H1 (cell line): ENCODE measurements around the gene FCGBP. TPM values are rescaled to one million over a fixed set of nuclear protein-coding genes. Genes with fewer than 3 reads are reported as not detected.

Source experiments
- CTCF ChIA-PET: fragments of 300-600 bp; sonication (Branson Sonifier 250); formaldehyde crosslinking; loops from one replicate; lab custom pipeline; 2021; ENCODE audit not compliant: partially characterized antibody; lab: Charles Lee
- POLR2A ChIA-PET: fragments of 300-600 bp; sonication (Branson Sonifier 250); formaldehyde crosslinking; loops from one replicate; lab custom pipeline; 2021; ENCODE audit warnings: inconsistent platforms; ENCODE audit not compliant: partially characterized antibody; lab: Charles Lee
- DNase-seq, 2 experiments: peaks; one replicate each; pipeline versions ENCODE4 v3.0.0 to v3.0.0-alpha.2; 2010 to 2022; ENCODE audit warnings: low spot score in 2 of 2, low read depth in 1 of 2, mixed read lengths in 1 of 2
- FAIRE-seq: peaks from 2 replicates; lab custom pipeline; 2011; peaks lifted over from hg19 to GRCh38; lab: Jason Lieb, UNC
- H2AFZ ChIP-seq: 2 replicates; pipeline ENCODE4 v1.8.1; 2012; ENCODE audit warnings: low read length, inconsistent platforms
- H2AK5ac ChIP-seq: 2 replicates; pipeline ENCODE4 v1.6.1; 2013; ENCODE audit warnings: low read depth, low read length
- H2BK120ac ChIP-seq: replicated peaks from 2 replicates; pipeline ENCODE3; 2013; ENCODE audit warnings: low read depth, low read length, inconsistent platforms
- H2BK12ac ChIP-seq: 2 replicates; pipeline ENCODE4 v1.6.1; 2013; ENCODE audit warnings: low read depth, low read length
- H2BK15ac ChIP-seq: 2 replicates; pipeline ENCODE4 v1.6.1; 2013; ENCODE audit warnings: low read length
- H2BK20ac ChIP-seq: 2 replicates; pipeline ENCODE4 v1.6.1; 2013; ENCODE audit warnings: low read length
- H2BK5ac ChIP-seq: 2 replicates; pipeline ENCODE4 v1.6.1; 2013; ENCODE audit warnings: low read depth, low read length
- H3K14ac ChIP-seq: 2 replicates; pipeline ENCODE4 v1.6.1; 2013; ENCODE audit warnings: inconsistent platforms; ENCODE audit not compliant: insufficient read length
- H3K18ac ChIP-seq: 2 replicates; pipeline ENCODE4 v1.6.1; 2013; ENCODE audit warnings: low read length; ENCODE audit errors: extremely low read depth
- H3K23ac ChIP-seq: 2 replicates; pipeline ENCODE4 v1.6.1; 2013; ENCODE audit warnings: inconsistent platforms; ENCODE audit not compliant: insufficient read length
- H3K23me2 ChIP-seq: 2 replicates; pipeline ENCODE4 v1.6.1; 2013; ENCODE audit warnings: low read depth, low read length
- H3K27ac ChIP-seq: 2 replicates; pipeline ENCODE4 v1.6.1; 2011; ENCODE audit warnings: low read depth, low read length, inconsistent platforms
- H3K27me3 ChIP-seq, 4 experiments: replicated peaks in 1 of 4; 1 replicate in 1 of 4; 2 replicates in 3 of 4; pipeline versions ENCODE4 v1.6.1 to v1.8.1; 2011 to 2013; ENCODE audit warnings: low read length in 3 of 4, mild to moderate bottlenecking in 3 of 4, inconsistent platforms in 2 of 4, mixed read lengths in 2 of 4, moderate library complexity in 1 of 4; ENCODE audit not compliant: control insufficient read depth in 3 of 4, insufficient read depth in 3 of 4; ENCODE audit errors: extremely low read depth in 1 of 4
- H3K36me3 ChIP-seq, 4 experiments: 2 replicates each; pipeline versions ENCODE4 v1.6.1 to v1.8.1; 2011 to 2013; ENCODE audit warnings: mild to moderate bottlenecking in 4 of 4, low read length in 3 of 4, moderate library complexity in 2 of 4, control low read depth in 1 of 4, inconsistent platforms in 1 of 4; ENCODE audit not compliant: insufficient read depth in 4 of 4, control insufficient read depth in 2 of 4
- H3K4ac ChIP-seq: replicated peaks from 2 replicates; pipeline ENCODE3; 2013; ENCODE audit warnings: low read length, low read depth, mixed read lengths, inconsistent platforms; ENCODE audit not compliant: insufficient read length
- H3K4me1 ChIP-seq, 4 experiments: replicated peaks in 1 of 4; 1 replicate in 1 of 4; 2 replicates in 3 of 4; pipeline versions ENCODE4 v1.6.1 to v1.8.1; 2011 to 2013; ENCODE audit warnings: low read length in 3 of 4, inconsistent platforms in 2 of 4, mixed read lengths in 1 of 4; ENCODE audit not compliant: insufficient read depth in 4 of 4, control insufficient read depth in 3 of 4
- H3K4me2 ChIP-seq, 2 experiments: 2 replicates each; pipeline versions ENCODE4 v1.6.1 to v1.8.1; 2011 to 2013; ENCODE audit warnings: low read depth in 2 of 2, low read length in 2 of 2, control low read depth in 1 of 2, inconsistent platforms in 1 of 2, mild to moderate bottlenecking in 1 of 2; ENCODE audit not compliant: insufficient read depth in 1 of 2
- H3K4me3 ChIP-seq, 4 experiments: fragments of 200-600, 300-600 bp in 1 of 4; sonication (generic), shearing (Covaris generic), sonication (Bioruptor Twin) in 1 of 4; 2 replicates each; pipeline versions ENCODE4 v1.5.1 to v1.8.1; 2011 to 2016; ENCODE audit warnings: low read length in 4 of 4, low read depth in 3 of 4, control low read depth in 2 of 4, inconsistent platforms in 2 of 4, mild to moderate bottlenecking in 2 of 4, mixed read lengths in 1 of 4, moderate library complexity in 1 of 4; ENCODE audit not compliant: insufficient read depth in 2 of 4; ENCODE audit errors: extremely low read depth in 1 of 4
- H3K56ac ChIP-seq: replicated peaks from 2 replicates; pipeline ENCODE3; 2013; ENCODE audit warnings: low read depth, mild to moderate bottlenecking, mixed read lengths, low read length, inconsistent platforms; ENCODE audit not compliant: insufficient read length
- H3K79me1 ChIP-seq: 2 replicates; pipeline ENCODE4 v1.6.1; 2013; ENCODE audit warnings: low read depth, low read length, control low read depth
- H3K79me2 ChIP-seq, 2 experiments: 2 replicates each; pipeline versions ENCODE4 v1.6.1 to v1.8.1; 2012 to 2013; ENCODE audit warnings: low read length in 2 of 2, mild to moderate bottlenecking in 2 of 2, inconsistent platforms in 1 of 2; ENCODE audit not compliant: insufficient read depth in 2 of 2, control insufficient read depth in 1 of 2
- H3K9ac ChIP-seq, 4 experiments: replicated peaks in 1 of 4; 1 replicate in 1 of 4; 2 replicates in 3 of 4; pipeline versions ENCODE4 v1.6.1 to v1.8.1; 2011 to 2013; ENCODE audit warnings: low read depth in 3 of 4, low read length in 3 of 4, control low read depth in 2 of 4, mild to moderate bottlenecking in 2 of 4, moderate library complexity in 2 of 4, inconsistent platforms in 1 of 4; ENCODE audit errors: extremely low read depth in 1 of 4
- H3K9me3 ChIP-seq, 2 experiments: 2 replicates each; pipeline versions ENCODE4 v1.6.1 to v1.8.1; 2012 to 2013; ENCODE audit warnings: mild to moderate bottlenecking in 2 of 2, moderate library complexity in 2 of 2, control low read depth in 1 of 2, inconsistent platforms in 1 of 2, low read depth in 1 of 2, low read length in 1 of 2, mixed read lengths in 1 of 2; ENCODE audit not compliant: insufficient read depth in 2 of 2
- H4K20me1 ChIP-seq, 2 experiments: replicated peaks in 1 of 2; 2 replicates each; pipeline versions ENCODE3 to v1.8.1; 2011 to 2013; ENCODE audit warnings: inconsistent platforms in 2 of 2, low read length in 2 of 2, mild to moderate bottlenecking in 1 of 2; ENCODE audit not compliant: insufficient read depth in 2 of 2, control insufficient read depth in 1 of 2
- H4K5ac ChIP-seq: 2 replicates; pipeline ENCODE4 v1.6.1; 2013; ENCODE audit warnings: low read length, low read depth, mixed read lengths, inconsistent platforms; ENCODE audit not compliant: insufficient read length
- H4K8ac ChIP-seq: 2 replicates; pipeline ENCODE4 v1.8.0; 2013; ENCODE audit warnings: mild to moderate bottlenecking, moderate library complexity, low read length, inconsistent platforms; ENCODE audit not compliant: insufficient read depth; ENCODE audit errors: extremely low read depth
- H4K91ac ChIP-seq: replicated peaks from 2 replicates; pipeline ENCODE3; 2013; ENCODE audit warnings: low read length, mixed read lengths, inconsistent platforms; ENCODE audit not compliant: insufficient read length
- BCL11A ChIP-seq, 2 experiments: IDR thresholded peaks; one replicate each; pipeline ENCODE4 v1.6.1; 2011; ENCODE audit warnings: low read depth in 2 of 2, low read length in 2 of 2, mild to moderate bottlenecking in 2 of 2
- CHD1 ChIP-seq: IDR thresholded peaks from 2 replicates; pipeline ENCODE4 v1.6.1; 2012; ENCODE audit warnings: low read depth, low read length, improper control_type of control experiment
- JUN ChIP-seq: IDR thresholded peaks from 2 replicates; pipeline ENCODE4 v1.6.1; 2011; ENCODE audit warnings: low read depth, mild to moderate bottlenecking, improper control_type of control experiment, low read length
- PHF8 ChIP-seq: fragments of 200-600 bp; sonication (generic); conservative IDR thresholded peaks from 2 replicates; pipeline ENCODE4 v1.7.1; 2012; ENCODE audit warnings: low read depth, mild to moderate bottlenecking, inconsistent platforms, low read length, moderate library complexity
- RFX5 ChIP-seq: IDR thresholded peaks from 2 replicates; pipeline ENCODE4 v1.6.1; 2011; ENCODE audit warnings: low read depth, low read length, improper control_type of control experiment, borderline replicate concordance
- RXRA ChIP-seq: IDR thresholded peaks from 2 replicates; pipeline ENCODE4 v1.6.1; 2011; ENCODE audit warnings: low read depth, mild to moderate bottlenecking, low read length, moderate library complexity; ENCODE audit not compliant: insufficient read depth
- SIN3A ChIP-seq, 2 experiments: IDR thresholded peaks in 1 of 2; conservative IDR thresholded peaks in 1 of 2; 2 replicates each; pipeline ENCODE4 v1.6.1; 2011 to 2012; ENCODE audit warnings: low read length in 2 of 2, improper control_type of control experiment in 1 of 2, low read depth in 1 of 2, mild to moderate bottlenecking in 1 of 2
- SP4 ChIP-seq: IDR thresholded peaks from 2 replicates; pipeline ENCODE4 v1.6.1; 2012; ENCODE audit warnings: low read length, inconsistent platforms
- TCF12 ChIP-seq: IDR thresholded peaks from 2 replicates; pipeline ENCODE4 v1.6.1; 2011; ENCODE audit warnings: low read depth, mild to moderate bottlenecking, low read length
- WGBS, 2 experiments: shearing (Covaris generic) in 1 of 2; methylation state at CpG; one replicate each; pipeline versions ENCODE4 v1.1.6 to v1.1.7; 2013 to 2015; ENCODE audit warnings: low lambda C conversion rate in 2 of 2, mixed read lengths in 2 of 2, inconsistent platforms in 1 of 2, low coverage in 1 of 2, missing lambda C conversion rate in 1 of 2; ENCODE audit not compliant: insufficient replicate concordance in 2 of 2, insufficient coverage in 1 of 2, insufficient read length in 1 of 2; ENCODE audit errors: extremely low coverage in 1 of 2, missing lambda C conversion rate in 1 of 2; 5-methylcytosine and 5-hydroxymethylcytosine counted together
- polyA plus RNA-seq, 7 experiments: library from polyadenylated mRNA; depleted of rRNA in 3 of 7; stranded (reverse) in 5 of 7; unstranded in 2 of 7; fragments of >200 nt in 5 of 7; fragments of 200-250 nt in 2 of 7; gene quantifications; 1 replicate in 5 of 7; 2 replicates in 1 of 7; 4 replicates in 1 of 7; pipeline versions ENCODE4 v1.2.1 to v1.2.3, GENCODE V29; 2011 to 2013; ENCODE audit warnings: missing spikeins in 2 of 7, mixed read lengths in 2 of 7
- total RNA-seq: library from RNA; stranded (reverse); fragmentation: NEBNext Ultra II Directional; extraction: Animal tissue kit (Norgen Biotek cat#: 25700); gene quantifications from 2 replicates; pipeline ENCODE4 v1.2.1, GENCODE V29; 2021
- TF ChIP-seq, protein P1 (sequence below): IDR thresholded peaks from 2 replicates; pipeline ENCODE4 v1.6.1; 2011; ENCODE audit warnings: low read length, improper control_type of control experiment

Gene FCGBP
- total and polyA plus RNA-seq, 2 of the 8 experiments (the other 6 are each of a cell fraction or from before 2014, with no cell fraction given) = 1.1 to 3.1 TPM

DNA sequence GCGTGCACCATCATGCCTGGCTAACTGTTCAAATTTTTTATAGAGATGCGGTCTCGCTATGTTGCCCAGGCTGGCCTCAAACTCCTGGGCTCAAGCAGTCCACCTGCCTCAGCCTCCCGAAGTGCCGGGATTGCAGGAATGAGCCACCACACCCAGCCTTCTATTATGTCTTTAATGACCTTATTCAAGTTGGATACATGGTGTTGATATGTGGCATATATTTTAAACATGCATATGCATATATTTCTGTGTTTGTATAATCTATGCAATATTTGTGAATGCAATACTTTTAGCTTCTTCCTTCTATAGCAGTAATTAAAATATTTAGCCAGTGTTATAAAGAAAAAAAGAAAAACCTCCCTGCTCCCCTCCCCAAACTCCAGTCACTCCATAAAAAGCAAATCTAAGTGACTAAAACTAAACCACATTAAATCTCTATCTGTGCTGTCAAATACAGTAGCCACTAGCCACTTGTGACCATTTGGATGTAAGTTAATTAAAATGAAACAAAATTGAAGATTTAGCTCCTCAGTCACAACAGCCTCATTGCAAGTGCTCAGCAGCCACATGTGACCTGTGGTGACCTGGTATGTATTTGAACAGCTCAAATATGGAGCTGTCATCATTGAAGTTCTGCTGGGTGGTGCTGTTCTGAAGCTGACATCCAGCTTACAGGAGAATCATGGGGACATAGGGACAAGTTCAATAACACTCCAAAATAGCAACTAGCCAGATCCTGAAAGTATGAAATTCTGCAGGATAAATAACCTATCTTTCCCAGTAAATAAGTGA is 27.4 kb downstream of the FCGBP start:
- no peak overlapping the region for H2BK5ac ChIP-seq
- DNase-seq (no peak), FAIRE-seq (no peak)
- H2BK120ac ChIP-seq = no peak overlapping the region
- H3K56ac ChIP-seq = no peak overlapping the region
- no peak overlapping the region for H3K9ac ChIP-seq
- no peak overlapping the region for H2BK12ac ChIP-seq
- H3K27me3 ChIP-seq = no peaks in the 10 kb centered on the region
- no peaks in the 10 kb centered on the region for H3K36me3 ChIP-seq
- no peak overlapping the region for H3K23ac ChIP-seq
- no peak overlapping the region for H3K18ac ChIP-seq
- no peak for TF ChIP-seq JUN
- TF ChIP-seq RFX5 = no peak
- TF ChIP-seq, protein P1, sequence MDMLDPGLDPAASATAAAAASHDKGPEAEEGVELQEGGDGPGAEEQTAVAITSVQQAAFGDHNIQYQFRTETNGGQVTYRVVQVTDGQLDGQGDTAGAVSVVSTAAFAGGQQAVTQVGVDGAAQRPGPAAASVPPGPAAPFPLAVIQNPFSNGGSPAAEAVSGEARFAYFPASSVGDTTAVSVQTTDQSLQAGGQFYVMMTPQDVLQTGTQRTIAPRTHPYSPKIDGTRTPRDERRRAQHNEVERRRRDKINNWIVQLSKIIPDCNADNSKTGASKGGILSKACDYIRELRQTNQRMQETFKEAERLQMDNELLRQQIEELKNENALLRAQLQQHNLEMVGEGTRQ = no peak
- no peak for TF ChIP-seq SP4
- TF ChIP-seq PHF8 = no peak
- no peak for TF ChIP-seq SIN3A (conservative IDR thresholded peaks at IDR 0.05 in 1 of 2, IDR thresholded peaks at IDR 0.05 in 1 of 2; ENCODE audit: low read depth in 1 of 2, low read length in 2 of 2)
- no peak for TF ChIP-seq TCF12
- TF ChIP-seq RXRA = no peak
- no peak for TF ChIP-seq CHD1
- no peak for TF ChIP-seq BCL11A (IDR thresholded peaks at IDR 0.05; ENCODE audit: low read depth in 2 of 2, low read length in 2 of 2)
- no peak overlapping the region for H2AFZ ChIP-seq
- H4K5ac ChIP-seq = no peak overlapping the region
- no peak overlapping the region for H4K91ac ChIP-seq
- 93% methylated on average over 5 of the region's 5 CpGs; no CpG with 5 or more reads in 1 of the 2 experiments for WGBS, 2 experiments
- no peak overlapping the region for H3K27ac ChIP-seq
- no peak overlapping the region for H3K4me3 ChIP-seq
- no peak overlapping the region for H3K4me2 ChIP-seq
- H3K4me1 ChIP-seq = no peaks in the 10 kb centered on the region
- POLR2A ChIA-PET = interaction anchor here (0.6 to 0.7 kb wide), 2 partner anchors 41 to 62 kb away, joined by 4 read pairs; no protein-coding TSS in a partner anchor
- H3K14ac ChIP-seq = no peak overlapping the region
- H3K23me2 ChIP-seq = no peaks in the 10 kb centered on the region
- H3K4ac ChIP-seq = no peak overlapping the region
- no peaks in the 10 kb centered on the region for H3K79me1 ChIP-seq
- H4K20me1 ChIP-seq = no peaks in the 10 kb centered on the region
- no peak overlapping the region for H2BK15ac ChIP-seq
- no peaks in the 10 kb centered on the region for H3K9me3 ChIP-seq
- CTCF ChIA-PET = interaction anchor here (0.9 kb wide), 1 partner anchor 9 kb away, joined by 3 read pairs; no protein-coding TSS in a partner anchor
- no peak overlapping the region for H2BK20ac ChIP-seq
- H3K79me2 ChIP-seq = no peaks in the 10 kb centered on the region
- H2AK5ac ChIP-seq = no peak overlapping the region
- no peak overlapping the region for H4K8ac ChIP-seq
